Heart left ventricle (tissue), 16 donors: ENCODE measurements around the gene MIDN. TPM values are rescaled to one million over a fixed set of nuclear protein-coding genes. Genes with fewer than 3 reads are reported as not detected.
A peak's percentile ranks its signal among the peaks of the same experiment; 100 is the strongest.

Experiments
- ATAC-seq, 4 donors: fragments of 200-7000 bp; cut with Tn5 transposase; one replicate each; pipeline ENCODE4 v1.9.1; 2020 to 2022; ENCODE audit warnings: moderate library complexity in 4 of 4, mild to moderate bottlenecking in 3 of 4, moderate number of reproducible peaks in 1 of 4
- DNase-seq, 5 donors: peaks; one replicate each; pipeline ENCODE4 v3.0.0-alpha.2; 2020
- H3K27ac ChIP-seq, 12 donors: fragments of 200-600 bp; sonication (generic) in 4 of 12; one replicate each; pipeline versions ENCODE4 v1.5.0 to v1.8.0; 2016 to 2022; ENCODE audit warnings: mild to moderate bottlenecking in 2 of 12
- H3K27me3 ChIP-seq, 9 donors: fragments of 200-600 bp; sonication (generic) in 2 of 9; one replicate each; pipeline versions ENCODE4 v1.5.1 to v1.8.0; 2016 to 2022; ENCODE audit warnings: mild to moderate bottlenecking in 3 of 9
- H3K36me3 ChIP-seq, 9 donors: fragments of 200-600 bp; sonication (generic) in 2 of 9; one replicate each; pipeline versions ENCODE4 v1.5.0 to v1.8.0; 2018 to 2022; ENCODE audit warnings: mild to moderate bottlenecking in 2 of 9
- H3K4me1 ChIP-seq, 12 donors: fragments of 200-600 bp; sonication (generic) in 4 of 12; one replicate each; pipeline versions ENCODE4 v1.5.0 to v1.8.0; 2016 to 2022; ENCODE audit warnings: mild to moderate bottlenecking in 3 of 12
- H3K4me3 ChIP-seq, 12 donors: fragments of 200-600 bp; sonication (generic) in 4 of 12; one replicate each; pipeline versions ENCODE4 v1.5.0 to v1.8.0; 2017 to 2022; ENCODE audit warnings: mild to moderate bottlenecking in 9 of 12, moderate library complexity in 4 of 12
- H3K9me3 ChIP-seq, 12 donors: fragments of 200-600 bp; sonication (generic) in 4 of 12; one replicate each; pipeline versions ENCODE4 v1.5.0 to v1.8.0; 2016 to 2022; ENCODE audit warnings: mild to moderate bottlenecking in 1 of 12
- POLR2A ChIP-seq, 2 donors: fragments of 450-650 bp; IDR thresholded peaks; one replicate each; pipeline ENCODE4 v1.6.1; 2017; ENCODE audit warnings: antibody characterized with exemption in 2 of 2, mild to moderate bottlenecking in 2 of 2, moderate library complexity in 2 of 2
- WGBS, 4 donors: extraction: QIAGEN DNeasy Blood & Tissue Kit in 2 of 4; methylation state at CpG; one replicate each; pipeline versions ENCODE4 v1.1.5 to v1.1.7; 2013 to 2018; 5-methylcytosine and 5-hydroxymethylcytosine counted together
- intact Hi-C, 10 donors: fragments of 100-400 bp; cut with DNase I; formaldehyde crosslinking; loops; one replicate each; pipeline versions ENCODE4 v1.11.1 to v1.14.2; 2022
- polyA plus RNA-seq, 2 donors: library from polyadenylated mRNA; stranded (reverse); fragments of 200-250 nt; gene quantifications; one replicate each; pipeline ENCODE4 v1.2.3, GENCODE V29; 2013
- total RNA-seq, 9 donors: library from RNA; depleted of rRNA in 2 of 9; stranded (reverse); fragments of >200 nt in 2 of 9; fragmentation: NEBNext Ultra II Directional in 3 of 9; extraction: Animal tissue kit (Norgen Biotek cat#: 25700) in 3 of 9; gene quantifications; one replicate each; pipeline versions ENCODE4 v1.1.0 to v1.2.4, GENCODE V29; 2016 to 2023
- TF ChIP-seq, protein P1 (sequence below), 12 donors: fragments of 200-600 bp; sonication (generic) in 4 of 12; IDR thresholded peaks; one replicate each; pipeline versions ENCODE4 v1.5.0 to v1.8.0; 2018 to 2022; ENCODE audit warnings: antibody characterized with exemption in 12 of 12, mild to moderate bottlenecking in 5 of 12
- donor health status: ischemic (EF 13 %, LVEDD 7.1; RV severe dilation, severe dysfunction).
- donor health status: healthy with polysubstance abuse.
- donor health status: DM: no; HTN: yes; CAD: no.
- donor health status: DM: no; HTN: no; CAD: no.
- donor health status: ischemic (EF 25% LVEDD 6.9; RV normal size, moderate dysfunction).
- donor health status: ischemic (EF 25% LVEDD 5.7; RV mildly dilated, moderate dysfunction).
- donor health status: healthy.
- donor health status: DM: yes; HTN: yes; CAD: no.
- donor health status: ischemic (EF 35%, LVEDD 5.7; RV mildly dilated, moderate dysfunction).
- donor health status: nonischemic (EF 11% LVEDD 7.7; RV severe dilation, severe dysfunction).
- donor health status: DM: yes; HTN: yes; CAD: no.
- donor health status: PGD.
- donor health status: ischemic (EF 29% LVEDD 5.4; RV normal size, mild dysfunction).
- donor health status: nonischemic (EF 23%, LVEDD 6.1; RV moderate dilation, normal function).

Gene MIDN
- total and polyA plus RNA-seq, 11 donors: 25.8 to 115 (median 50.7) TPM

DNA sequence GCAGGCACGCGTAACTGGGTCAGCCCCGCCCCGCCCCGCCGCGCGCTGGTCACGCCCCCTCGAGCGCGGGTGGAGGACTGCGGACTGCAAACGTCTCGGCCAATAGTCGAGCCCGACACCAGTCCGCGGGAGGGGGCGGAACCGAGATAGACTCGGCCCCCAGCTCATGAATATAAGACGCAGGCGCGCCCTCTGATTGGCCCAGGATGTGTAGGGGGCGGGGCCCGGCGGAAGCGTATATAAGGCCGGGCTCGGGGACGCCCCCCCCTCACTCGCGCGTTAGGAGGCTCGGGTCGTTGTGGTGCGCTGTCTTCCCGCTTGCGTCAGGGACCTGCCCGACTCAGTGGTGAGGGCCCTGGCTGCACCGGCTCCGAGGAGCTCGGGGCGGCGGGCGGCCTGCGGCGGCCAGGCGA is 20.7 kb downstream of the MIDN start, which contains the start of gene CIRBP:
Gene CIRBP (plus strand): TSS at position 268 of the 413 bp plus-strand sequence. CDS start 1,602 bp downstream, outside the sequence.
- TF ChIP-seq, protein P1, sequence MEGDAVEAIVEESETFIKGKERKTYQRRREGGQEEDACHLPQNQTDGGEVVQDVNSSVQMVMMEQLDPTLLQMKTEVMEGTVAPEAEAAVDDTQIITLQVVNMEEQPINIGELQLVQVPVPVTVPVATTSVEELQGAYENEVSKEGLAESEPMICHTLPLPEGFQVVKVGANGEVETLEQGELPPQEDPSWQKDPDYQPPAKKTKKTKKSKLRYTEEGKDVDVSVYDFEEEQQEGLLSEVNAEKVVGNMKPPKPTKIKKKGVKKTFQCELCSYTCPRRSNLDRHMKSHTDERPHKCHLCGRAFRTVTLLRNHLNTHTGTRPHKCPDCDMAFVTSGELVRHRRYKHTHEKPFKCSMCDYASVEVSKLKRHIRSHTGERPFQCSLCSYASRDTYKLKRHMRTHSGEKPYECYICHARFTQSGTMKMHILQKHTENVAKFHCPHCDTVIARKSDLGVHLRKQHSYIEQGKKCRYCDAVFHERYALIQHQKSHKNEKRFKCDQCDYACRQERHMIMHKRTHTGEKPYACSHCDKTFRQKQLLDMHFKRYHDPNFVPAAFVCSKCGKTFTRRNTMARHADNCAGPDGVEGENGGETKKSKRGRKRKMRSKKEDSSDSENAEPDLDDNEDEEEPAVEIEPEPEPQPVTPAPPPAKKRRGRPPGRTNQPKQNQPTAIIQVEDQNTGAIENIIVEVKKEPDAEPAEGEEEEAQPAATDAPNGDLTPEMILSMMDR (IDR thresholded peaks at IDR 0.05): peak in 2 of 12 donors; percentile 11 to 15
- peak; percentile 99 to 100 for TF ChIP-seq POLR2A (IDR thresholded peaks at IDR 0.05)
- peak within 1 kb of the TSS; percentile 92 to 100 (median 98) for H3K27ac ChIP-seq
- intact Hi-C loops: loop anchor here in 1 of 10 donors (1.0 kb wide), 1 partner anchor 21 kb away; the partner anchor contains the start of gene MIDN
- ATAC-seq (peak; percentile 69 to 85 (median 78)), DNase-seq (peak; percentile 100)
- H3K27me3 ChIP-seq: no peaks in the 10 kb centered on the region
- 0 to 1% (median 0%) methylated on average over 26 to 50 of the region's 50 CpGs for WGBS, 4 donors
- H3K9me3 ChIP-seq: no peaks in the 10 kb centered on the region
- peaks cover 2 to 42% (median 38%) of the 10 kb centered on the region in 9 donors for H3K36me3 ChIP-seq
- H3K4me1 ChIP-seq: peaks cover 9 to 86% (median 81%) of the 10 kb centered on the region in 12 donors
- H3K4me3 ChIP-seq: peak within 1 kb of the TSS; percentile 5 to 92 (median 72)

DNA sequence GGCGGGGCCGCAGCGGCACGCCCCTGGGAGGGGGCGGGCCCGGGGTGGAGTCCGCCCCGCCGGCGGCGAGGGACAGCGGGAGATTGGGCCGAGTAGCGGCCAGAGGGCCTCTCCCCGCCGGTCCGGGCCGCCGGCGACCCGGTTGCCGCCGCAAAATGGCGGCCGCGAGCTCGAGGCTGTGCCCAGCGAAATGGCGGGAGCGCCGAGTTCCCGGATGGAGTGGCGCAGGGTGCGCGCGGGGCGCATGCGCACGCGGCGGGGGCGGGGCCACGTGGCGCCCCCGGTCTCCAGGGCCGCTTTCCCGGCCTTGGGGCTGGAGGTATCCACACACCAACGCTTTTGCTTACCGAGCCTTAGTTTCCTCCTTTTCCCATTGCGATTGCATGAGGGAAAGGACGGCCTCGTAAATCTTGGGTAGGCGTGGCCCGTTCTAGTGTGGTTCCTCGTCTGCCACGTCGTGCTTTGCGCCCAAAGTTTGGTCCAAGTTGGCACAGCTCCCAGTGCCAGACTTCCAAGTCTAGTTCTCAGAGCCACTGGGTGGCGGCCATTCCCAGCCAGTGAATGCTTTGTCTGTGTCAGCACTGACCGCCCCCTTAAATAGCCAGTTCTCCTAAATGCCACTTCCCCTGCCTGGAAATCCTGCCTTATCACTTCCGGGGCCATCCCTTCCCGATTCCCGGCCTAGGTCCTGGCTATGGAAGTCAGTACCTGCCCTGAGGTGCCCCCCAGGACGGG is 21.3 kb downstream of the MIDN start:
- WGBS, 4 donors: 0 to 1% (median 1%) methylated on average over 25 to 64 of the region's 64 CpGs
- peak; percentile 89 to 94 (median 92) for DNase-seq
- intact Hi-C loops: loop anchor here in 6 of 10 donors (1.0 to 10.0 kb wide), 8 partner anchors 21 to 785 kb away; partner anchors contain the start of genes DAZAP1 (in 2 of the 6), GAMT (in 2 of the 6), ADAMTSL5 (in 1 of the 6) and GPX4 (in 1 of the 6)
- peak overlapping the region; percentile 5 to 92 (median 72) for H3K4me3 ChIP-seq
- H3K36me3 ChIP-seq: peaks cover 2 to 48% (median 44%) of the 10 kb centered on the region in 9 donors
- H3K27ac ChIP-seq: peak overlapping the region; percentile 92 to 100 (median 98)
- TF ChIP-seq POLR2A (IDR thresholded peaks at IDR 0.05): no peak
- TF ChIP-seq, protein P1 (IDR thresholded peaks at IDR 0.05): peak in 3 of 12 donors; percentile 14 to 29 (median 15)
- no peaks in the 10 kb centered on the region for H3K9me3 ChIP-seq
- peak; percentile 2 to 31 (median 25) for ATAC-seq
- H3K27me3 ChIP-seq: no peaks in the 10 kb centered on the region
- H3K4me1 ChIP-seq: peaks cover 10 to 92% (median 87%) of the 10 kb centered on the region in 12 donors

DNA sequence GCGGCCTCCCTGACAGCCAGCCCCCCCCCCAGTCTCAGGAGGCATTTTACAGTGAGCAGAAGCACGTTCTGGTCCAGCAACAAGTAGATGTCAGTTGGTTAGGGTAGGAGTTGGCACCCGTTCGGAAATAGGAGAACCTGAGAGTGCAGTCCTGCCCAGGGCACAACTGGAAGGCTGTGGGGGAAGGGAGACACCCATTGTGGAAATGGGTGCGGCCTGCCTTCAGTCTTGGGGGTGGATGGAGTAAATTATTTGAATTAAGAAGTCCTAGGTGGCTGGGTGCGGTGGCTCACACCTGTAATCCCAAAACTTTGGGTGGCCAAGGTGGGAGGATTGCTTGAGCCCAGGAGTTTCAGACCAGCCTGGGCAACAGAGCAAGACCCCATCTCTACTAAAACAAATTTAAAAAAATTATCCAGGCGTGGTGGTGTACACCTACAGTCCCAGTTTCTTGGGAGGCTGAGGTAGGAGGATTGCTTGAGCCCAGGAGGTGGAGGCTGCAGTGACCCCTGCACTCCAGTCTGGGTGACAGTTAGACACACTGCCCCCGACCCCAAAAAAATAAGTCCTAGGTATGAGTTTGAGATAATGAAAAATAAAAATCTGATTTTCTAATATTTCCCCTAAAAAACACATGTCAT is 21.9 kb downstream of the MIDN start:
- ATAC-seq: no peak
- H3K36me3 ChIP-seq: peaks cover 2 to 52% (median 48%) of the 10 kb centered on the region in 9 donors
- 20 to 29% (median 23%) methylated on average over 7 to 8 of the region's 8 CpGs for WGBS, 4 donors

More for the DNA sequence above, 21.9 kb downstream of the MIDN start:
- Histone ChIP-seq H3K4me1 (peaks cover 13 to 93% (median 88%) of the 10 kb centered on the region in 12 donors), H3K4me3 (peak overlapping the region; percentile 5 to 92 (median 72)), H3K27ac (peak overlapping the region; percentile 92 to 100 (median 98)), H3K27me3 (no peaks in the 10 kb centered on the region), H3K9me3 (no peaks in the 10 kb centered on the region)
- no peak for TF ChIP-seq POLR2A (IDR thresholded peaks at IDR 0.05)
- TF ChIP-seq, protein P1 (IDR thresholded peaks at IDR 0.05): no peak
- DNase-seq: peak in 1 of 5 donors; percentile 35
- intact Hi-C loops: loop anchor here in 6 of 10 donors (5.0 to 10.0 kb wide), 7 partner anchors 84 to 784 kb away; partner anchors contain the start of genes DAZAP1 (in 2 of the 6), GAMT (in 2 of the 6), ADAMTSL5 (in 1 of the 6) and GPX4 (in 1 of the 6)
